Right atrium auricular region (tissue), 2 donors: ENCODE measurements around the gene SFTA2. TPM values are rescaled to one million over a fixed set of nuclear protein-coding genes. Genes with fewer than 3 reads are reported as not detected.

Source experiments
- DNase-seq: peaks from one replicate; pipeline ENCODE4 v3.0.0-alpha.2; 2019; ENCODE audit warnings: low spot score
- H3K27ac ChIP-seq, 2 donors: fragments of 200-600 bp; sonication (generic); 1 replicate in 1 of 2; 2 replicates in 1 of 2; pipeline ENCODE4 v1.5.1; 2016 to 2019
- H3K27me3 ChIP-seq, 2 donors: fragments of 200-600 bp; sonication (generic); one replicate each; pipeline versions ENCODE4 v1.5.1 to v1.6.0; 2017 to 2019
- H3K36me3 ChIP-seq: fragments of 200-600 bp; sonication (generic); one replicate; pipeline ENCODE4 v1.5.1; 2016
- H3K4me1 ChIP-seq, 2 donors: fragments of 200-600 bp; sonication (generic); one replicate each; pipeline versions ENCODE4 v1.5.1 to v1.6.0; 2017 to 2019
- H3K4me3 ChIP-seq, 2 donors: fragments of 200-600 bp; sonication (generic); 1 replicate in 1 of 2; 2 replicates in 1 of 2; pipeline ENCODE4 v1.5.1; 2017 to 2019; ENCODE audit warnings: mild to moderate bottlenecking in 1 of 2, moderate library complexity in 1 of 2
- H3K9me3 ChIP-seq, 2 donors: fragments of 200-600 bp; sonication (generic); one replicate each; pipeline ENCODE4 v1.5.1; 2019
- total RNA-seq, 2 donors: library from RNA; depleted of rRNA; stranded (reverse); fragments of >200 nt; gene quantifications; one replicate each; pipeline ENCODE4 v1.1.0, GENCODE V29; 2016
- TF ChIP-seq, protein P1 (sequence below), 2 donors: fragments of 200-600 bp; sonication (generic); IDR thresholded peaks; one replicate each; pipeline ENCODE4 v1.5.1; 2019; ENCODE audit warnings: antibody characterized with exemption in 2 of 2

SFTA2 gene
- total RNA-seq, 2 donors from 2014 or later = not detected

- TF ChIP-seq, protein P1, sequence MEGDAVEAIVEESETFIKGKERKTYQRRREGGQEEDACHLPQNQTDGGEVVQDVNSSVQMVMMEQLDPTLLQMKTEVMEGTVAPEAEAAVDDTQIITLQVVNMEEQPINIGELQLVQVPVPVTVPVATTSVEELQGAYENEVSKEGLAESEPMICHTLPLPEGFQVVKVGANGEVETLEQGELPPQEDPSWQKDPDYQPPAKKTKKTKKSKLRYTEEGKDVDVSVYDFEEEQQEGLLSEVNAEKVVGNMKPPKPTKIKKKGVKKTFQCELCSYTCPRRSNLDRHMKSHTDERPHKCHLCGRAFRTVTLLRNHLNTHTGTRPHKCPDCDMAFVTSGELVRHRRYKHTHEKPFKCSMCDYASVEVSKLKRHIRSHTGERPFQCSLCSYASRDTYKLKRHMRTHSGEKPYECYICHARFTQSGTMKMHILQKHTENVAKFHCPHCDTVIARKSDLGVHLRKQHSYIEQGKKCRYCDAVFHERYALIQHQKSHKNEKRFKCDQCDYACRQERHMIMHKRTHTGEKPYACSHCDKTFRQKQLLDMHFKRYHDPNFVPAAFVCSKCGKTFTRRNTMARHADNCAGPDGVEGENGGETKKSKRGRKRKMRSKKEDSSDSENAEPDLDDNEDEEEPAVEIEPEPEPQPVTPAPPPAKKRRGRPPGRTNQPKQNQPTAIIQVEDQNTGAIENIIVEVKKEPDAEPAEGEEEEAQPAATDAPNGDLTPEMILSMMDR (IDR thresholded peaks at IDR 0.05) = no peak
- H3K4me1 ChIP-seq = no peaks in the 10 kb centered on the region
- no peaks in the 10 kb centered on the region for H3K9me3 ChIP-seq
- no peak for DNase-seq
- H3K27ac ChIP-seq = no peak overlapping the region
- peaks cover 87% of the 10 kb centered on the region for H3K36me3 ChIP-seq
- H3K4me3 ChIP-seq = no peak overlapping the region
- no peaks in the 10 kb centered on the region for H3K27me3 ChIP-seq
Measured at GRCh38 chr6:30894935-30895334, 37.0 kb downstream of the SFTA2 start.

- Histone ChIP-seq H3K4me3 (no peak overlapping the region), H3K27ac (no peak overlapping the region), H3K36me3 (peaks cover 87% of the 10 kb centered on the region), H3K4me1 (no peaks in the 10 kb centered on the region), H3K9me3 (no peaks in the 10 kb centered on the region), H3K27me3 (no peaks in the 10 kb centered on the region)
- TF ChIP-seq, protein P1 (IDR thresholded peaks at IDR 0.05) = no peak
- DNase-seq = no peak
Measured at GRCh38 chr6:30894381-30894780, 37.6 kb downstream of the SFTA2 start.

GRCh38 chr6:30893666-30894065, 38.3 kb downstream of the SFTA2 start:
- Histone ChIP-seq H3K9me3 (no peaks in the 10 kb centered on the region), H3K4me3 (no peak overlapping the region), H3K27me3 (no peaks in the 10 kb centered on the region), H3K36me3 (peaks cover 80% of the 10 kb centered on the region), H3K4me1 (peaks cover 0 to 3% of the 10 kb centered on the region in 2 donors), H3K27ac (no peak overlapping the region)
- TF ChIP-seq, protein P1 (IDR thresholded peaks at IDR 0.05) = no peak
- DNase-seq = no peak

GRCh38 chr6:30893001-30893591, 38.9 kb downstream of the SFTA2 start:
- peaks cover 74% of the 10 kb centered on the region for H3K36me3 ChIP-seq
- H3K27ac ChIP-seq = no peak overlapping the region
- DNase-seq = no peak
- H3K9me3 ChIP-seq = no peaks in the 10 kb centered on the region
- no peaks in the 10 kb centered on the region for H3K27me3 ChIP-seq
- H3K4me1 ChIP-seq = peaks cover 0 to 9% of the 10 kb centered on the region in 2 donors
- TF ChIP-seq, protein P1 (IDR thresholded peaks at IDR 0.05) = no peak
- H3K4me3 ChIP-seq = no peak overlapping the region

DNA sequence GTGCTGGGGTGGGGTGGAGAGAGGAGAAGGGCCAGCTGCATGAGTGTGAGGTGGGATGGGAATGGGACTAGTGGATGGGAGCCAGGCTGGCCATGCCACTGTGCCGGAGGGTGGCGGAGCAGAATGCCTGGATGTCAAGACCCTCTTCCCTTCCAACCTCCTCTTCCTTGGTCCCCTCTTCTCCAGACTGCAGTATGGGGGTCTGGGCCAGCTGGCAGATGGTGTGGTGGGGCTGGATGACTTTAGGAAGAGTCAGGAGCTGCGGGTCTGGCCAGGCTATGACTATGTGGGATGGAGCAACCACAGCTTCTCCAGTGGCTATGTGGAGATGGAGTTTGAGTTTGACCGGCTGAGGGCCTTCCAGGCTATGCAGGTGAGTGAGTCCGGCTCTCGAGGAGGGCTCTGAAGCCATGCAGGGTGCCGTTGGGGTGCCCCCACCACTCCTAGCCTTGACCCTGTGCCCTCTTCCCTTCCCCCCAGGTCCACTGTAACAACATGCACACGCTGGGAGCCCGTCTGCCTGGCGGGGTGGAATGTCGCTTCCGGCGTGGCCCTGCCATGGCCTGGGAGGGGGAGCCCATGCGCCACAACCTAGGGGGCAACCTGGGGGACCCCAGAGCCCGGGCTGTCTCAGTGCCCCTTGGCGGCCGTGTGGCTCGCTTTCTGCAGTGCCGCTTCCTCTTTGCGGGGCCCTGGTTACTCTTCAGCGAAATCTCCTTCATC, 40.0 kb downstream of the SFTA2 start:
- no peaks in the 10 kb centered on the region for H3K27me3 ChIP-seq
- no peak overlapping the region for H3K27ac ChIP-seq
- H3K36me3 ChIP-seq = peaks cover 63% of the 10 kb centered on the region

More for the DNA sequence above, 40.0 kb downstream of the SFTA2 start:
- TF ChIP-seq, protein P1 (IDR thresholded peaks at IDR 0.05) = no peak
- no peak overlapping the region for H3K4me3 ChIP-seq
- no peaks in the 10 kb centered on the region for H3K9me3 ChIP-seq
- peaks cover 0 to 13% of the 10 kb centered on the region in 2 donors for H3K4me1 ChIP-seq
- no peak for DNase-seq
